Ureter (tissue), 1 donor: ENCODE data around the gene CEP162. TPM values are rescaled to one million over a fixed set of nuclear protein-coding genes. Genes with fewer than 3 reads are reported as not detected.
"Not testable (repeated sequence)": the region's sequence is repeated elsewhere in the genome, so short reads cannot be mapped to it uniquely, and the experiment has no call there.

Experiments used
- DNase-seq: peaks from one replicate; pipeline ENCODE4 v3.0.0-alpha.2; 2020; ENCODE audit warnings: low spot score
- total RNA-seq: library from RNA; stranded (reverse); gene quantifications from one replicate; pipeline ENCODE4 v1.2.4, GENCODE V29; 2023
- donor health status: DM: yes; HTN: yes; CAD: no.

CEP162 gene
- total RNA-seq, 1 donor from 2014 or later: 13.1 TPM

- no peak for DNase-seq
Observed at GRCh38 chr6:84141521-84141920, 85.9 kb downstream of the CEP162 start.

GRCh38 chr6:84139311-84139710, 88.1 kb downstream of the CEP162 start:
- DNase-seq: no peak

- DNase-seq: no peak
Observed at GRCh38 chr6:84137989-84138575, 89.4 kb downstream of the CEP162 start.

GRCh38 chr6:84137051-84137375, 90.4 kb downstream of the CEP162 start:
- no peak for DNase-seq

GRCh38 chr6:84136364-84137050, 90.9 kb downstream of the CEP162 start:
- no peak for DNase-seq

- no peak for DNase-seq
Observed at GRCh38 chr6:84135291-84135690, 92.2 kb downstream of the CEP162 start.

DNA sequence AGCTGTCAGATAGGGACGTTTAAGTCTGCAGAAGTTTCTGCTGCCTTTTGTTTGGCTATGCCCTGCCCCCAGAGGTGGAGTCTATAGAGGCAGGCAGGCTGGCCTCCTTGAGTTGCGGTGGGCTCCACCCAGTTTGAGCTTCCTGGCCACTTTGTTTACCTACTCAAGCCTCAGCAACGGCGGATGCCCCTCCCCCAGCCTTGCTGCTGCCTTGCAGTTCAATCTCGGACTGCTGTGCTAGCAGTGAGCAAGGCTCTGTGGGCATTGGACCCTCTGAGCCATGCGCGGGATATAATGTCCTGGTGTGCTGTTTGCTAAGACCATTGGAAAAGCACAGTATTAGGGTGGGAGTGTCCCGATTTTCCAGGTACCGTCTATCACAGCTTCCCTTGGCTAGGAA, 94.1 kb downstream of the CEP162 start:
- not testable (repeated sequence) for DNase-seq

GRCh38 chr6:84129588-84129987, 97.9 kb downstream of the CEP162 start:
- not testable (repeated sequence) for DNase-seq

DNA sequence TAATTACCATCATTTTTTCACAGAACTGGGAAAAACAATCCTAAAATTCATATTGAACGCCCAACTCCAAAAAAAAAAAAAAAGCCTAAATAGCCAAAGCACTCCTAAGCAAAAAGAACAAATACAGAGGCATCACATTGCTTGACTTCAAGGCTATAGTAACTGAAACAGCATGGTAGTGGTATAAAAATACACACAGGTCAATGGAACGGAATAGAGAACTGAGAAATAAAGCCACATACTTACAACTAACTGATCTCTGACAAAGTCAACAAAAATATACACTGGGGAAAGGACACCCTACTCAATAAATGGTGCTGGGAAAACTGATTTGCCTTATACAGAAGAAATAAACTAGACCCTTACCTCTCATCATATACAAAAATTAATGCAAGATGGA, 104.3 kb downstream of the CEP162 start:
- no peak for DNase-seq

DNA sequence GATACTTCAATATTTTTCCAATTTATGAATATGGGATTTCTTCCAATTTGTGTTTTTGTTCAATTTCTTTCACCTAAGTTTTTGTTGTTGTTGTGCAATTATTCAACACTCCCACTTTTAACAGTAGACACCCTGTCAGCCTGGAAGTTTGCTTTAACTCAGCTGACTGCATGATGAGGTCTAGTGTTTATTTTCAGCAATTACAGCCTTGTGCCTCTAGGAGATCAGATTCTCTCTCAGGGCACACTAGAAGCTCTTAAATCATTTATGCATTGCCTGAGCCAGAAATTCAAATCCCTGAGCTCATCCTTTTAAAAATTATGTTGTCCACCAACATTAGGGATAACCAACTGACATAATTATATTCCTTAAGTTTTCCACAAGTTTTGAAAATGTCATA, 108.2 kb downstream of the CEP162 start:
- DNase-seq: no peak

DNA sequence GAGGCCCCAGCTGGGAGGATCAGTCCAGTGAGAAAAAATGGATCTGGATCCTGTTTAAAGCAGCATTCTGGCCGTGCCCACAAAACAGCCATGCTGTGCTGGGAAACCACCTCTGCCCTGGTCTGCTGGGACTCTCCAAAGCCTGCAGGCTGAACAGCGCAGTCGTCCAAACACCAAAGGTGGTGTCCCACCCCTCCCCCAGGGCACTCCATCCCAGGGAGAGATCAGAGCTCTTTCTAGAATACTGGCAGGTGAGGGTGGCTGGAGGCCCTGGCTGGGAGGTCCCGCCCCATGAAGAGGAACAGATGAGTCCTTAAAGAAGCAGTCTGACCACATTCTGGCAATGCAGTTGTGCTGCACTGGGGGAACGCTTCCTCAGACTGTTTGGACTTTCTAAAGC, 109.3 kb downstream of the CEP162 start:
- no peak for DNase-seq

- not testable (repeated sequence) for DNase-seq
Observed at GRCh38 chr6:84114933-84115594, 112.4 kb downstream of the CEP162 start.

- DNase-seq: not testable (repeated sequence)
Observed at GRCh38 chr6:84111351-84111750, 116.1 kb downstream of the CEP162 start.

DNA sequence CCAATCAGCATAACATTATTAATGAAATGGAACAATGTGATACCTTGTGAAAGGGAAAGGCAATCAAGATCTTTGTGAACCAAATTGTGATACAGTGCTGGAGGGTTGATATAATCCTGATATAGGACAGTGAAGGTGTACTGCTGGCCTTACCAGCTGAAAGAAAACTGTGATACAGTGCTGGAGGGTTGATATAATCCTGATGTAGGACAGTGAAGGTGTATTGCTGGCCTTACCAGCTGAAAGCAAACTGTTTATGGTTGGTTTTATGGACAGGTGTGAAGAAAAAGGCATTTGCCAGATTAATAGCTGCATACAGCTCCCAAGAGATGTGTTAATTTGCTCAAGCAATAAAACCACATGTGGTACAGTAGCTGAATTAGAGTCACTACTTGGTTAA, 119.9 kb downstream of the CEP162 start:
- no peak for DNase-seq

GRCh38 chr6:84105215-84105924, 122.1 kb downstream of the CEP162 start:
- not testable (repeated sequence) for DNase-seq

GRCh38 chr6:84103029-84103428, 124.4 kb downstream of the CEP162 start:
- no peak for DNase-seq

GRCh38 chr6:84095156-84095555, 132.3 kb downstream of the CEP162 start:
- no peak for DNase-seq

DNA sequence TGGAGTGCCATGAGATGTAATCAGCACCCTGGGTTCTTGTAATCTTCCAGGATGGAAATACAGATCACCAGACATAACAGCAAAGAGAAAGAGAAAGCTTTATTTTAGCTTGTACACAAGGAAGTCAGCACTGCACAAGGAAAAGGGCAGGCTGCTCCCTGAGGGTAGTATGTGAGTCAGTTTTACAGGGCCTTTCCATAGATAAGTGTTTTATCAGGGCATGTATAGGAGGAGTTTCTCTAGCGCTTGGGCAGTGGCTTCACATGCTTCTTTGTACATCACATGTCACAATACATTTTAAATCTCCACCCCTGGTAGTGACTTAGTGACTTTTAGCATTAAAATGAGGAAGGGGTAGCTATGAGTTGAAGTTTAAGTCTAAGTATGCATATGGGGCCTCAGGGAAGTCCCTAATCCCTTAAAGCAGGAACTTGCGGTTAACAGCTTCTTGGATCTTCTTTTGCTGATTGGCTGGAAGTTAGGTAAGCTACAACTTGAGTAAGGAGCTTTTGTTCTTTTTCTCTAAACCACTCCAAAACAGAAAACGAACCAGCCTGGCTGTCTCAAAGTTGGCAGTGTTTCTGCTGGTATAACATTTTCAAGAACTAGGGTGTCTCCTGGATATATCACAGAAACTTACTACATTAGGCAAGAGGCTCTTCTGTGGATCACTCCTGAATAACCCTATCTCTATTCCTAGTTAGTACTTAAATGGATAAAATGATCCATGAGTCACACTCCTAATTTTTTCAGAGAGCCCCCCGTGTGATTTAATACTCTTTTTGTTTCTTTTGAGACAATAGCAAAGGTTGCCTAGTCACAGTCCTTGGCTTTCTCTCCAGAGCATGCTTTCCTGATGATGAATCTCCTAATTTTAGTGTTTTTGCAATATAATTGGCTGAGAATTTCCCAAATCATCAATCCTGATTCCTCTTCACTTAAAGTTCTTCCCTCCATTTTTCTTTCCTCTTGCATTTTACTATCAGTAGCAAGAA, 133.7 kb downstream of the CEP162 start:
- no peak for DNase-seq

DNA sequence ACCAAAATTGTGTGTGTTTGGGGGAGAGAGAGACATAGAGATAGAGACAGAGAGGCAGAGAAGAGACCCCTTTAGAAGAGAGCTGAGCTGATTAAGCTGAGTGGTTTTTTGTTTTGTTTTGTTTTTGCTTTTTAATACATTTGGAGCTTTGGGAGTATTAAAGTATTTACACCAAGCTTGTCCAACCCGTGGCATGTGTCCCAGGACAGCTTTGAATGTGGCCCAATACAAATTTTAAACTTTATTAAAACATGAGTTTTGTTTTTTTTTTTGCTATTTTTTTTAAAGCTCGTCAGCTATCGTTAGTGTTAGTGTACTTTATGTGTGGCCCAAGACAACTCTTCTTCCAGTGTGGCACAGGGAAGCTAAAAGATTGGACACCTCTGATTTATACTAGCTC, 137.9 kb downstream of the CEP162 start:
- DNase-seq: no peak

DNA sequence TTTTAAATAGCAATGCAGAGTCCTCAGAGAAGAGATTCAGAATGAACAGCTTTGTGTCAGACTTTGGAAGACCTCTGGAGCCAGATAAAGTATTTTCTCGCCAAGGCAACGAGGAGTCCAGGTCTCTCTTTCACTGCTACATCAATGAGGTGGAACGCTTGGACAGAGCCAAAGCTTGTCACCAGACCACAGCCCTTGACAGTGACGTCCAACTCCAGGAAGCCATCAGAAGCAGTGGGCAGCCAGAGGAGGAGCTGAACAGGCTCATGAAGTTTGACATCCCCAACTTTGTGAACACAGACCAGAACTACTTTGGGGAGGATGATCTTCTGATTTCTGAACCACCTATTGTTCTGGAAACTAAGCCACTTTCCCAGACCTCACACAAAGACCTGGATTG, 138.4 kb downstream of the CEP162 start:
- DNase-seq: no peak
